CD8-positive, alpha-beta memory T cell (primary cell): ENCODE data around the gene PRAMEF15. TPM values are rescaled to one million over a fixed set of nuclear protein-coding genes. Genes with fewer than 3 reads are reported as not detected.
"Not testable (repeated sequence)": the region's sequence is repeated elsewhere in the genome, so short reads cannot be mapped to it uniquely, and the experiment has no call there.

Source experiments
- CTCF ChIA-PET: fragments of 350-600 bp; sonication (Branson Sonifier 250); formaldehyde crosslinking; loops from one replicate; lab custom pipeline; 2021; ENCODE audit warnings: antibody characterized with exemption; lab: Charles Lee
- POLR2A ChIA-PET: fragments of 350-600 bp; sonication (Branson Sonifier 250); formaldehyde crosslinking; loops from one replicate; lab custom pipeline; 2021; ENCODE audit warnings: antibody characterized with exemption; lab: Charles Lee
- DNase-seq, 5 donors: peaks; one replicate each; pipeline versions ENCODE4 v3.0.0 to v3.0.0-alpha.2; 2020 to 2022; ENCODE audit warnings: mixed read lengths in 1 of 5
- H3K27ac ChIP-seq: one replicate; pipeline ENCODE4 v1.7.0; 2013; ENCODE audit warnings: low read depth, mild to moderate bottlenecking, low read length, moderate library complexity
- H3K27me3 ChIP-seq: 2 replicates; pipeline ENCODE4 v1.7.0; 2013; ENCODE audit warnings: low read length, mild to moderate bottlenecking; ENCODE audit not compliant: insufficient read depth, poor library complexity, severe bottlenecking
- H3K36me3 ChIP-seq: 2 replicates; pipeline ENCODE4 v1.7.0; 2013; ENCODE audit warnings: mild to moderate bottlenecking, low read length, moderate library complexity; ENCODE audit not compliant: insufficient read depth
- H3K4me1 ChIP-seq: 2 replicates; pipeline ENCODE4 v1.7.0; 2013; ENCODE audit warnings: mild to moderate bottlenecking, low read length, moderate library complexity; ENCODE audit not compliant: insufficient read depth
- H3K4me3 ChIP-seq: 2 replicates; pipeline ENCODE4 v1.7.0; 2013; ENCODE audit warnings: mild to moderate bottlenecking, low read length
- H3K9me3 ChIP-seq: 2 replicates; pipeline ENCODE4 v1.7.0; 2013; ENCODE audit warnings: mild to moderate bottlenecking, low read length
- H3K27ac Mint-ChIP-seq, 8 donors: one replicate each; pipeline ENCODE4 v1.8.0; 2020 to 2021; ENCODE audit warnings: mixed read lengths in 8 of 8, mild to moderate bottlenecking in 6 of 8, inconsistent platforms in 3 of 8, moderate library complexity in 3 of 8
- H3K27me3 Mint-ChIP-seq, 2 donors: one replicate each; pipeline ENCODE4 v1.8.0; 2020 to 2021; ENCODE audit warnings: mixed read lengths in 2 of 2, mild to moderate bottlenecking in 1 of 2, moderate library complexity in 1 of 2
- H3K36me3 Mint-ChIP-seq, 3 donors: one replicate each; pipeline ENCODE4 v1.8.0; 2020 to 2021; ENCODE audit warnings: mixed read lengths in 3 of 3, inconsistent platforms in 1 of 3, mild to moderate bottlenecking in 1 of 3
- H3K4me1 Mint-ChIP-seq, 3 donors: one replicate each; pipeline ENCODE4 v1.8.0; 2020 to 2021; ENCODE audit warnings: mixed read lengths in 3 of 3, inconsistent platforms in 1 of 3, mild to moderate bottlenecking in 1 of 3
- H3K4me3 Mint-ChIP-seq, 7 donors: one replicate each; pipeline ENCODE4 v1.8.0; 2020 to 2021; ENCODE audit warnings: mixed read lengths in 7 of 7, mild to moderate bottlenecking in 6 of 7, moderate library complexity in 4 of 7, inconsistent platforms in 2 of 7
- H3K9me3 Mint-ChIP-seq, 5 donors: one replicate each; pipeline ENCODE4 v1.8.0; 2020 to 2022; ENCODE audit warnings: mixed read lengths in 5 of 5, mild to moderate bottlenecking in 3 of 5, moderate library complexity in 2 of 5, inconsistent platforms in 1 of 5
- polyA plus RNA-seq: library from polyadenylated mRNA; unstranded; fragments of 300-500 nt; fragmentation: Illumina TruSeq; gene quantifications from one replicate; pipeline ENCODE4 v1.2.3, GENCODE V29; 2021
- total RNA-seq, 2 experiments: library from RNA; stranded (reverse); gene quantifications; one replicate each; pipeline ENCODE4 v1.2.3, GENCODE V29; 2021

PRAMEF15 gene
- total and polyA plus RNA-seq, 3 experiments from 2014 or later = not detected

GRCh38 chr1:13342496-13342895, 27.1 kb downstream of the PRAMEF15 start:
- H3K4me1 Mint-ChIP-seq, CTCF ChIA-PET, H3K9me3 ChIP-seq, H3K36me3 Mint-ChIP-seq, H3K4me3 ChIP-seq, H3K27ac Mint-ChIP-seq, DNase-seq, H3K27me3 ChIP-seq, H3K36me3 ChIP-seq, POLR2A ChIA-PET, H3K27ac ChIP-seq, H3K27me3 Mint-ChIP-seq, H3K9me3 Mint-ChIP-seq, H3K4me1 ChIP-seq, H3K4me3 Mint-ChIP-seq: not testable (repeated sequence)

- H3K27me3 ChIP-seq, H3K4me3 ChIP-seq, H3K9me3 ChIP-seq, H3K36me3 Mint-ChIP-seq, H3K4me1 Mint-ChIP-seq, H3K4me3 Mint-ChIP-seq, H3K27ac ChIP-seq, H3K4me1 ChIP-seq, H3K27me3 Mint-ChIP-seq, CTCF ChIA-PET, POLR2A ChIA-PET, H3K36me3 ChIP-seq, H3K9me3 Mint-ChIP-seq, DNase-seq, H3K27ac Mint-ChIP-seq: not testable (repeated sequence)
Observed at GRCh38 chr1:13347034-13347433, 31.7 kb downstream of the PRAMEF15 start, which contains the start of gene PRAMEF14. Gene PRAMEF14 (minus strand): TSS chr1:13347134. CDS start chr1:13345314, 1,820 bp downstream.

- DNase-seq, H3K4me1 Mint-ChIP-seq, H3K4me3 Mint-ChIP-seq, H3K36me3 ChIP-seq, H3K27me3 Mint-ChIP-seq, H3K27me3 ChIP-seq, CTCF ChIA-PET, H3K4me1 ChIP-seq, H3K9me3 ChIP-seq, H3K27ac ChIP-seq, H3K4me3 ChIP-seq, POLR2A ChIA-PET, H3K36me3 Mint-ChIP-seq: not testable (repeated sequence)
- peak overlapping the region in 1 of 8 donors; percentile 91 for H3K27ac Mint-ChIP-seq
- H3K9me3 Mint-ChIP-seq = peaks cover 4 to 12% (median 11%) of the 10 kb centered on the region in 5 donors
Observed at GRCh38 chr1:13353476-13353875, 38.1 kb downstream of the PRAMEF15 start.

- H3K27ac Mint-ChIP-seq, H3K4me1 Mint-ChIP-seq, H3K27me3 ChIP-seq, H3K9me3 ChIP-seq, H3K27me3 Mint-ChIP-seq, H3K4me1 ChIP-seq, H3K27ac ChIP-seq, H3K4me3 ChIP-seq, POLR2A ChIA-PET, H3K36me3 Mint-ChIP-seq, H3K36me3 ChIP-seq, H3K4me3 Mint-ChIP-seq, CTCF ChIA-PET, DNase-seq: not testable (repeated sequence)
- H3K9me3 Mint-ChIP-seq = peaks cover 4 to 12% (median 11%) of the 10 kb centered on the region in 5 donors
Observed at GRCh38 chr1:13354475-13354874, 39.1 kb downstream of the PRAMEF15 start.

GRCh38 chr1:13356774-13357173, 41.4 kb downstream of the PRAMEF15 start:
- CTCF ChIA-PET, H3K4me3 ChIP-seq, POLR2A ChIA-PET, H3K27ac Mint-ChIP-seq, H3K4me1 Mint-ChIP-seq, H3K27me3 Mint-ChIP-seq, H3K4me1 ChIP-seq, H3K4me3 Mint-ChIP-seq, H3K36me3 ChIP-seq, H3K27ac ChIP-seq, H3K9me3 ChIP-seq, H3K27me3 ChIP-seq, H3K36me3 Mint-ChIP-seq: not testable (repeated sequence)
- H3K9me3 Mint-ChIP-seq = peaks cover 4 to 12% (median 11%) of the 10 kb centered on the region in 5 donors
- peak in 2 of 5 donors; percentile 7 to 16 for DNase-seq

GRCh38 chr1:13362364-13362763, 47.0 kb downstream of the PRAMEF15 start:
- H3K36me3 ChIP-seq, H3K4me1 Mint-ChIP-seq, POLR2A ChIA-PET, H3K36me3 Mint-ChIP-seq, H3K4me3 ChIP-seq, H3K4me3 Mint-ChIP-seq, CTCF ChIA-PET, H3K9me3 Mint-ChIP-seq, H3K9me3 ChIP-seq, H3K27ac ChIP-seq, H3K4me1 ChIP-seq, H3K27me3 Mint-ChIP-seq, DNase-seq, H3K27ac Mint-ChIP-seq, H3K27me3 ChIP-seq: not testable (repeated sequence)

GRCh38 chr1:13364928-13365327, 49.5 kb downstream of the PRAMEF15 start:
- H3K9me3 ChIP-seq, H3K4me3 Mint-ChIP-seq, H3K4me3 ChIP-seq, H3K4me1 ChIP-seq, H3K36me3 ChIP-seq, H3K36me3 Mint-ChIP-seq, CTCF ChIA-PET, POLR2A ChIA-PET, H3K4me1 Mint-ChIP-seq, H3K27me3 ChIP-seq, H3K27ac Mint-ChIP-seq, H3K9me3 Mint-ChIP-seq, H3K27ac ChIP-seq, DNase-seq, H3K27me3 Mint-ChIP-seq: not testable (repeated sequence)

GRCh38 chr1:13366536-13366935, 51.2 kb downstream of the PRAMEF15 start:
- POLR2A ChIA-PET, H3K4me1 Mint-ChIP-seq, H3K36me3 ChIP-seq, H3K4me3 Mint-ChIP-seq, H3K36me3 Mint-ChIP-seq, H3K27me3 Mint-ChIP-seq, H3K27ac ChIP-seq, DNase-seq, H3K9me3 Mint-ChIP-seq, CTCF ChIA-PET, H3K4me1 ChIP-seq, H3K27ac Mint-ChIP-seq, H3K27me3 ChIP-seq, H3K9me3 ChIP-seq, H3K4me3 ChIP-seq: not testable (repeated sequence)

GRCh38 chr1:13368544-13368943, 53.2 kb downstream of the PRAMEF15 start:
- DNase-seq, H3K4me3 ChIP-seq, H3K27me3 Mint-ChIP-seq, POLR2A ChIA-PET, H3K36me3 ChIP-seq, H3K27me3 ChIP-seq, H3K4me1 ChIP-seq, H3K9me3 Mint-ChIP-seq, H3K27ac Mint-ChIP-seq, H3K36me3 Mint-ChIP-seq, H3K4me3 Mint-ChIP-seq, H3K9me3 ChIP-seq, CTCF ChIA-PET, H3K4me1 Mint-ChIP-seq, H3K27ac ChIP-seq: not testable (repeated sequence)
